ENCODE data around the gene AK2.
"Not testable (repeated sequence)": the region's sequence is repeated elsewhere in the genome, so short reads cannot be mapped to it uniquely, and the experiment has no call there.

AK2 gene

GRCh38 chr1:33047290-33047689 is 10.6 kb upstream of the AK2 start:
- TF ChIP-seq PPARA (CRISPR knock-in tag; IDR thresholded peaks at IDR 0.05; ENCODE audit: borderline replicate concordance) (no peak), TCF4 (CRISPR knock-in tag; IDR thresholded peaks at IDR 0.05; ENCODE audit: borderline replicate concordance) (no peak), ISL1 (CRISPR knock-in tag; IDR thresholded peaks at IDR 0.05) (no peak), GLIS3 (CRISPR knock-in tag; IDR thresholded peaks at IDR 0.05) (no peak), ZNF8 (CRISPR knock-in tag; IDR thresholded peaks at IDR 0.05) (no peak), ARNTL (CRISPR knock-in tag; IDR thresholded peaks at IDR 0.05; ENCODE audit: borderline replicate concordance, low read depth) (no peak), SNAI2 (CRISPR knock-in tag; IDR thresholded peaks at IDR 0.05) (no peak), ZNF565 (CRISPR knock-in tag; conservative IDR thresholded peaks at IDR 0.05; ENCODE audit: low read depth) (no peak), BACH2 (CRISPR knock-in tag; IDR thresholded peaks at IDR 0.05; ENCODE audit: borderline replicate concordance) (no peak), CSRNP3 (CRISPR knock-in tag; IDR thresholded peaks at IDR 0.05) (no peak), CREB5 (CRISPR knock-in tag; IDR thresholded peaks at IDR 0.05; ENCODE audit: low read depth) (no peak), ZNF70 (CRISPR knock-in tag; IDR thresholded peaks at IDR 0.05) (no peak), PATZ1 (CRISPR knock-in tag; IDR thresholded peaks at IDR 0.05; ENCODE audit: borderline replicate concordance) (no peak), ZFP30 (CRISPR knock-in tag; IDR thresholded peaks at IDR 0.05) (no peak), TSHZ2 (CRISPR knock-in tag; IDR thresholded peaks at IDR 0.05) (no peak), ESRRG (CRISPR knock-in tag; IDR thresholded peaks at IDR 0.05) (no peak), CSDC2 (CRISPR knock-in tag; IDR thresholded peaks at IDR 0.05) (no peak), ZFP3 (CRISPR knock-in tag; IDR thresholded peaks at IDR 0.05) (no peak)
- ATAC-seq, result no peak

- not testable (repeated sequence) for ATAC-seq
Measured at GRCh38 chr1:33046234-33046633, 9.6 kb upstream of the AK2 start.

- no peak for ATAC-seq
- TF ChIP-seq SNAI2 (CRISPR knock-in tag; IDR thresholded peaks at IDR 0.05) (no peak), CREB5 (CRISPR knock-in tag; IDR thresholded peaks at IDR 0.05; ENCODE audit: low read depth) (no peak), ZNF70 (CRISPR knock-in tag; IDR thresholded peaks at IDR 0.05) (no peak)
Measured at GRCh38 chr1:33045814-33046213, 9.1 kb upstream of the AK2 start.

GRCh38 chr1:33045246-33045645 is 8.6 kb upstream of the AK2 start:
- TF ChIP-seq PATZ1 (CRISPR knock-in tag; IDR thresholded peaks at IDR 0.05; ENCODE audit: borderline replicate concordance) (no peak), ZFP3 (CRISPR knock-in tag; IDR thresholded peaks at IDR 0.05) (no peak), ESRRG (CRISPR knock-in tag; IDR thresholded peaks at IDR 0.05) (no peak), TCF4 (CRISPR knock-in tag; IDR thresholded peaks at IDR 0.05; ENCODE audit: borderline replicate concordance) (no peak), PPARA (CRISPR knock-in tag; IDR thresholded peaks at IDR 0.05; ENCODE audit: borderline replicate concordance) (no peak), BACH2 (CRISPR knock-in tag; IDR thresholded peaks at IDR 0.05; ENCODE audit: borderline replicate concordance) (no peak), POU6F1 (CRISPR knock-in tag; IDR thresholded peaks at IDR 0.05; ENCODE audit: borderline replicate concordance, low read depth) (no peak), ISL1 (CRISPR knock-in tag; IDR thresholded peaks at IDR 0.05) (no peak), ZNF8 (CRISPR knock-in tag; IDR thresholded peaks at IDR 0.05) (no peak), CSRNP3 (CRISPR knock-in tag; IDR thresholded peaks at IDR 0.05) (no peak), ZNF565 (CRISPR knock-in tag; conservative IDR thresholded peaks at IDR 0.05; ENCODE audit: low read depth) (no peak), ZFP30 (CRISPR knock-in tag; IDR thresholded peaks at IDR 0.05) (no peak), SNAI2 (CRISPR knock-in tag; IDR thresholded peaks at IDR 0.05) (no peak)
- peak; percentile 60; the same call in 2 of the 3 replicates for ATAC-seq

Measured in SK-N-SH treated with all-trans-retinoic acid at 6 μM for 48 hours (cell line).